ENCODE data around the gene MSANTD4. TPM values are rescaled to one million over a fixed set of nuclear protein-coding genes. Genes with fewer than 3 reads are reported as not detected.

The MSANTD4 gene
- total and polyA plus RNA-seq, 2 donors (not counting 3 experiments of a cell fraction or from before 2014, with no cell fraction given): 3.9 to 15.0 TPM

DNA sequence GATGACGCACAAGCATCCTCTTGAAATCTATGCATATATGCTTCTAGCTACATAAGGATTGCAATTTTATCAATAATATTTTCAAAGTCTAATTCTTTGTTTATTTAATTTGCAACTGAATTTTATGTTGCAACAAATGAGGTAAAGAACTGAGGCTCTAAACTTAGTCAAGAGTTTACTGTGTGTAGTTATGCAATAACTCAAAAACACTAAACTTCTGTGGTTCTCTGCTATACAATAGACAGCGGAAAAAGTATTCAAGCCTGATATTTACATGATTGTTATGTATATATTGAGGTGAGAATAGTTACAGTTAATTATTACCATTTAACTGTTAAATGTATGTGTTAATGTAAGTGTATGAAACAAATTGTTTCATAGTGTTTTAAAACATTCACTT is 32.9 kb downstream of the MSANTD4 start:
- TF ChIP-seq GATA2 (IDR thresholded peaks at IDR 0.05; ENCODE audit: insufficient read depth, insufficient read length, low read depth, low read length) (no peak), MYC (IDR thresholded peaks at IDR 0.05; ENCODE audit: low read depth, low read length) (no peak), MAX (IDR thresholded peaks at IDR 0.05; ENCODE audit: insufficient read depth, insufficient read length) (no peak), POLR2A (IDR thresholded peaks at IDR 0.05; ENCODE audit: low read depth, low read length) (no peak), FOS (IDR thresholded peaks at IDR 0.05; ENCODE audit: borderline replicate concordance, insufficient read depth, low read length) (no peak), POLR2AphosphoS5 (IDR thresholded peaks at IDR 0.05; ENCODE audit: insufficient read depth, low read depth, low read length) (no peak), JUN (IDR thresholded peaks at IDR 0.05; ENCODE audit: borderline replicate concordance, insufficient read depth, insufficient read length, low read depth) (no peak), CTCF (IDR thresholded peaks at IDR 0.05; ENCODE audit: extremely low read depth in 1 of 2, insufficient read depth in 1 of 2, low read depth in 1 of 2, low read length in 2 of 2) (no peak), EZH2 (IDR thresholded peaks at IDR 0.05; ENCODE audit: borderline replicate concordance, low read depth, low read length, severe bottlenecking) (no peak)
- Histone ChIP-seq H3K27me3 (ENCODE audit: control insufficient read depth in 2 of 2, insufficient read depth in 2 of 2, low read length in 2 of 2) (peaks cover 0 to 5% of the 10 kb centered on the region in 2 experiments), H3K9me1 (replicated peaks; ENCODE audit: control insufficient read depth, extremely low read depth, insufficient read depth, low read length) (no peaks in the 10 kb centered on the region), H4K20me1 (replicated peaks; ENCODE audit: control insufficient read depth, extremely low read depth, insufficient read depth, low read length) (no peaks in the 10 kb centered on the region), H2AFZ (ENCODE audit: low read depth, low read length) (no peak overlapping the region), H3K4me3 (replicated peaks in 1 of 3; ENCODE audit: insufficient read depth in 1 of 3, low read depth in 1 of 3, low read length in 3 of 3) (no peak overlapping the region), H3K79me2 (ENCODE audit: control insufficient read depth, insufficient read depth, low read length) (no peaks in the 10 kb centered on the region), H3K36me3 (ENCODE audit: control insufficient read depth in 2 of 2, extremely low read depth in 1 of 2, insufficient read depth in 2 of 2, low read length in 2 of 2) (no peaks in the 10 kb centered on the region), H3K4me2 (ENCODE audit: insufficient read depth, low read length) (no peak overlapping the region), H3K9me3 (replicated peaks; ENCODE audit: control insufficient read depth, insufficient read depth, low read length) (no peaks in the 10 kb centered on the region), H3K9ac (replicated peaks; ENCODE audit: extremely low read depth, insufficient read depth, low read length) (no peak overlapping the region), H3K4me1 (ENCODE audit: control insufficient read depth, extremely low read depth, insufficient read depth, low read length) (no peaks in the 10 kb centered on the region), H3K27ac (ENCODE audit: insufficient read depth, low read depth, low read length) (no peak overlapping the region)
- DNase-seq (ENCODE audit: low read depth, low spot score) (no peak), FAIRE-seq (no peak)
- CTCF ChIA-PET: no interaction called here
- BruUV-seq (replicated peaks): no TSS peak
- POLR2A ChIA-PET: no interaction called here
- intact Hi-C loops (cut with micrococcal nuclease) (no loop called here), dilution Hi-C loops (cut with MboI; ENCODE audit: extremely low pct_ligation_motif_present, low sequenced_read_pairs) (no loop called here)

Measured in endothelial cell of umbilical vein (primary cell).